KMS-11 (cell line): Measurements from ENCODE around the gene RTL5.

Experiments
- H2AFZ ChIP-seq: fragments of 200-600 bp; sonication (generic); 2 replicates; pipeline ENCODE4 v1.6.1; 2016; ENCODE audit warnings: antibody characterized with exemption, mixed run types, low read depth
- H3K27ac ChIP-seq: fragments of 200-600 bp; sonication (generic); 2 replicates; pipeline ENCODE4 v1.6.1; 2016; ENCODE audit warnings: mild to moderate bottlenecking, mixed run types
- H3K27me3 ChIP-seq: fragments of 200-600 bp; sonication (generic); 2 replicates; pipeline ENCODE4 v1.6.1; 2017; ENCODE audit warnings: mild to moderate bottlenecking, low read depth, mixed run types, moderate library complexity; ENCODE audit not compliant: insufficient read depth
- H3K36me3 ChIP-seq: fragments of 200-600 bp; sonication (generic); 2 replicates; pipeline ENCODE4 v1.6.1; 2017; ENCODE audit warnings: mild to moderate bottlenecking, mixed run types; ENCODE audit not compliant: insufficient read depth
- H3K4me1 ChIP-seq: fragments of 200-600 bp; sonication (generic); 2 replicates; pipeline ENCODE4 v1.6.1; 2016; ENCODE audit warnings: mild to moderate bottlenecking, low read depth, mixed run types; ENCODE audit not compliant: poor library complexity, severe bottlenecking
- H3K4me2 ChIP-seq: fragments of 200-600 bp; sonication (generic); 2 replicates; pipeline ENCODE4 v1.7.0; 2016; ENCODE audit warnings: mild to moderate bottlenecking, mixed run types
- H3K4me3 ChIP-seq: fragments of 200-600 bp; sonication (generic); IDR thresholded peaks from 2 replicates; pipeline ENCODE4 v1.6.1; 2017; ENCODE audit warnings: low read depth, low read length, mixed read lengths; ENCODE audit not compliant: insufficient read depth
- H3K79me2 ChIP-seq: fragments of 200-600 bp; sonication (generic); 2 replicates; pipeline ENCODE4 v1.6.1; 2016; ENCODE audit warnings: low read depth, mixed run types; ENCODE audit not compliant: insufficient read depth
- H3K9ac ChIP-seq: fragments of 200-600 bp; sonication (generic); 2 replicates; pipeline ENCODE4 v1.6.1; 2016; ENCODE audit warnings: mild to moderate bottlenecking, mixed run types
- H4K20me1 ChIP-seq: fragments of 200-600 bp; sonication (generic); 2 replicates; pipeline ENCODE4 v1.6.1; 2016; ENCODE audit warnings: mild to moderate bottlenecking, mixed run types; ENCODE audit not compliant: insufficient read depth
- CTCF ChIP-seq: fragments of 200-600 bp; sonication (generic); conservative IDR thresholded peaks from 2 replicates; pipeline ENCODE4 v1.6.1; 2017; ENCODE audit warnings: low read depth, mild to moderate bottlenecking, antibody characterized with exemption, low read length, moderate library complexity, mixed read lengths

Gene RTL5

DNA sequence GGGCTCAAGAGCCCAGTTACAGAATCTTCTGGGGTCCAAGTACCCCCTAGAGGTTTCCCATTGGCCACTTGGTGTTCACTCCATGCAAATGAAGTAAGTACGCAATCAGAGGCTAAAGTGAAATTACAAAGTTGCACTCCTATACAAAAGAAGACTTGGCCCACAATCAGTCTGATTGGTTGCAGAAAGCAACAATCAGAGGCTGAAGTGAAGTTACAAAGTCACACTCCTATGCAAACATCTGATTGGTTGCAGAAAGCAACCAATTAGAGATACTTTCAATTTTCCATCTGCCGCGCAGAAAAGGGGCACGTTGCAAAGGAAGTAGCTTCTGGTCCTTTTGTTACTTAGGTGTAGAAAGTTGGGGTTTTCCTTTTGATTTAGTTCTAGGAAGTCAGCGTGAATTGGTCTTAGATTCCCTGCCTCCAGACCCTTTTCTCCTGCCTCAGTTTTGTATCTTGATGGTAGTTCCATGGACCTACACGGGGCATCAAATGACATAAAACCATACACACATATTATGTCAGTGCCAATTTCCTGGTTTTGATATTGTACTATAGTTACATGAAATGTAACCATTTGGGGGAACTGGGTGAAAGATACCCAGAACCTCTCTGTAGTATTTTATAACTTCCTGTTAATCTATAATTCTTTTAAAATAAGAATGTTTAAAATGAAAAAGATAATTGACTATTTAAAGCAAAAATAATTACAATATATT, 37.5 kb upstream of the RTL5 start:
- Histone ChIP-seq H3K4me2 (no peak overlapping the region), H3K4me1 (no peaks in the 10 kb centered on the region), H3K27ac (no peak overlapping the region), H3K27me3 (no peaks in the 10 kb centered on the region), H3K9ac (no peak overlapping the region), H2AFZ (no peak overlapping the region), H3K79me2 (no peaks in the 10 kb centered on the region), H3K36me3 (no peaks in the 10 kb centered on the region), H4K20me1 (no peaks in the 10 kb centered on the region), H3K4me3 (no peak overlapping the region)
- no peak for TF ChIP-seq CTCF

DNA sequence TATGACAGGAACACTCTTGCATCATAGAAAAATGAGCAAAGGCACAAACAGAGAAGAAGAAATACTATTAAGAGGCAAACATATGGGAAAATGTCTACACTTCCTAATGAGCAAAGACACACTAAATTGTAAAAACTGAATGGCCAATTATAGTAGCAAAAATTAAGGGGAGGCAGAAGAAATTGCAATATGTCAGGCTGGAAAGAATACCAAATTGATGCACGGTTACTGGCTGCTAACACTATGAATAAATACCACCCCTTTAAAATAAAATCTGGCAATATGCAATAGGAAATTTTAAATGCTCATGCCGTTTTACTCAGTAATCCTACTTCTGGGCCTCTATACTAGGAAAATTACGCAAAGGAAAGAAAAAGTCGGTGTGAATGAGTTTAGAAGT, 33.8 kb upstream of the RTL5 start:
- H3K27ac ChIP-seq: no peak overlapping the region
- H3K27me3 ChIP-seq: no peaks in the 10 kb centered on the region
- H4K20me1 ChIP-seq: no peaks in the 10 kb centered on the region
- H3K9ac ChIP-seq: no peak overlapping the region
- no peak overlapping the region for H3K4me3 ChIP-seq
- no peaks in the 10 kb centered on the region for H3K79me2 ChIP-seq
- no peaks in the 10 kb centered on the region for H3K36me3 ChIP-seq
- no peaks in the 10 kb centered on the region for H3K4me1 ChIP-seq
- no peak overlapping the region for H3K4me2 ChIP-seq
- H2AFZ ChIP-seq: no peak overlapping the region
- no peak for TF ChIP-seq CTCF

- H3K4me2 ChIP-seq: no peak overlapping the region
- H3K4me3 ChIP-seq: no peak overlapping the region
- H4K20me1 ChIP-seq: no peaks in the 10 kb centered on the region
- no peak overlapping the region for H3K27ac ChIP-seq
- H3K36me3 ChIP-seq: no peaks in the 10 kb centered on the region
- no peak overlapping the region for H3K9ac ChIP-seq
- no peak for TF ChIP-seq CTCF
- no peaks in the 10 kb centered on the region for H3K4me1 ChIP-seq
- H3K79me2 ChIP-seq: no peaks in the 10 kb centered on the region
- H3K27me3 ChIP-seq: no peaks in the 10 kb centered on the region
- no peak overlapping the region for H2AFZ ChIP-seq
Measured at GRCh38 chrX:72159769-72160168, 28.1 kb upstream of the RTL5 start.

GRCh38 chrX:72158773-72159172, 27.1 kb upstream of the RTL5 start:
- TF ChIP-seq CTCF: no peak
- Histone ChIP-seq H3K4me3 (no peak overlapping the region), H3K27me3 (no peaks in the 10 kb centered on the region)

More at GRCh38 chrX:72158773-72159172, 27.1 kb upstream of the RTL5 start:
- Histone ChIP-seq H4K20me1 (no peaks in the 10 kb centered on the region), H3K36me3 (no peaks in the 10 kb centered on the region), H3K79me2 (no peaks in the 10 kb centered on the region), H3K4me2 (no peak overlapping the region), H2AFZ (no peak overlapping the region), H3K4me1 (no peaks in the 10 kb centered on the region), H3K9ac (no peak overlapping the region), H3K27ac (no peak overlapping the region)
